ENCODE results near the gene PITPNC1.

The PITPNC1 gene

GRCh38 chr17:67496286-67496685 lies 119.2 kb downstream of the PITPNC1 start:
- DNase-seq (ENCODE audit: low read depth, low spot score) = no peak
- H3K4me1 ChIP-seq (ENCODE audit: insufficient read depth, insufficient read length) = peaks cover 4% of the 10 kb centered on the region
- H3K9me3 ChIP-seq (ENCODE audit: insufficient read depth, low read length) = 0 out of 2 replicates have a peak, but pooled peaks cover 4% of the 10 kb centered on the region
- H3K27me3 ChIP-seq (ENCODE audit: insufficient read depth, insufficient read length) = no peaks in the 10 kb centered on the region
- H3K9ac ChIP-seq (ENCODE audit: insufficient read length, low read depth) = no peak overlapping the region
- no peak overlapping the region for H3K4me3 ChIP-seq (ENCODE audit: insufficient read length, low read depth)
- no peaks in the 10 kb centered on the region for H3K36me3 ChIP-seq (ENCODE audit: insufficient read depth, insufficient read length, low read length)
- TF ChIP-seq YY1 (IDR thresholded peaks at IDR 0.05; ENCODE audit: insufficient read depth, insufficient read length) = no peak
- no peak for TF ChIP-seq SUZ12 (IDR thresholded peaks at IDR 0.05; ENCODE audit: extremely low read depth, insufficient read depth, insufficient read length)
- no peak for TF ChIP-seq ZNF274 (IDR thresholded peaks at IDR 0.05; ENCODE audit: low read depth, low read length)

DNA sequence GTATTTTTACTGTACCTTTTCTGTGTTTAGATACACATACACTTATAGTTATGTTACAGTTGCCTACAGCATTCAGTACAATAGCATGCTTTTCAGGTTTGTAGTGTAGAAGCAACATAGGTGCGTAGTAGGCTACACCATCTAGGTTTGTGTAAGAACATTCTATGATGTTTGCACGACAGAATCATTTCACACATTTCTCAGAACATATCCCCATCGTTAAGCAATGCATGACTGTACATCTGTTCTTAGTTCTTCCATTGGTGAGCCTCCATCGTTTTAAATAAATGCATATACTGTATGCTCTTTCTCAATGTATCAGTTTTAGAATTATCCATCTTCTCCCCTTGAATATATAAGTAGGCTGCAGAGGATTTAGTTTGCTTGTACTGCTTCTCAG lies 122.6 kb downstream of the PITPNC1 start:
- DNase-seq (ENCODE audit: low read depth, low spot score) = no peak
- no peak overlapping the region for H3K9ac ChIP-seq (ENCODE audit: insufficient read length, low read depth)
- H3K4me3 ChIP-seq (ENCODE audit: insufficient read length, low read depth) = no peak overlapping the region
- H3K9me3 ChIP-seq (ENCODE audit: insufficient read depth, low read length) = 0 out of 2 replicates have a peak, but pooled peaks cover 4% of the 10 kb centered on the region
- H3K36me3 ChIP-seq (ENCODE audit: insufficient read depth, insufficient read length, low read length) = no peaks in the 10 kb centered on the region
- no peaks in the 10 kb centered on the region for H3K4me1 ChIP-seq (ENCODE audit: insufficient read depth, insufficient read length)
- TF ChIP-seq ZNF274 (IDR thresholded peaks at IDR 0.05; ENCODE audit: low read depth, low read length) (no peak), SUZ12 (IDR thresholded peaks at IDR 0.05; ENCODE audit: extremely low read depth, insufficient read depth, insufficient read length) (no peak), YY1 (IDR thresholded peaks at IDR 0.05; ENCODE audit: insufficient read depth, insufficient read length) (no peak)
- no peaks in the 10 kb centered on the region for H3K27me3 ChIP-seq (ENCODE audit: insufficient read depth, insufficient read length)

GRCh38 chr17:67500261-67500660 lies 123.2 kb downstream of the PITPNC1 start:
- DNase-seq (ENCODE audit: low read depth, low spot score) = no peak
- Histone ChIP-seq H3K4me1 (ENCODE audit: insufficient read depth, insufficient read length) (no peaks in the 10 kb centered on the region), H3K36me3 (ENCODE audit: insufficient read depth, insufficient read length, low read length) (no peaks in the 10 kb centered on the region), H3K27me3 (ENCODE audit: insufficient read depth, insufficient read length) (no peaks in the 10 kb centered on the region), H3K9me3 (ENCODE audit: insufficient read depth, low read length) (0 out of 2 replicates have a peak, but pooled peaks cover 4% of the 10 kb centered on the region), H3K9ac (ENCODE audit: insufficient read length, low read depth) (no peak overlapping the region), H3K4me3 (ENCODE audit: insufficient read length, low read depth) (no peak overlapping the region)
- TF ChIP-seq YY1 (IDR thresholded peaks at IDR 0.05; ENCODE audit: insufficient read depth, insufficient read length) = no peak
- TF ChIP-seq ZNF274 (IDR thresholded peaks at IDR 0.05; ENCODE audit: low read depth, low read length) = no peak
- TF ChIP-seq SUZ12 (IDR thresholded peaks at IDR 0.05; ENCODE audit: extremely low read depth, insufficient read depth, insufficient read length) = no peak

DNA sequence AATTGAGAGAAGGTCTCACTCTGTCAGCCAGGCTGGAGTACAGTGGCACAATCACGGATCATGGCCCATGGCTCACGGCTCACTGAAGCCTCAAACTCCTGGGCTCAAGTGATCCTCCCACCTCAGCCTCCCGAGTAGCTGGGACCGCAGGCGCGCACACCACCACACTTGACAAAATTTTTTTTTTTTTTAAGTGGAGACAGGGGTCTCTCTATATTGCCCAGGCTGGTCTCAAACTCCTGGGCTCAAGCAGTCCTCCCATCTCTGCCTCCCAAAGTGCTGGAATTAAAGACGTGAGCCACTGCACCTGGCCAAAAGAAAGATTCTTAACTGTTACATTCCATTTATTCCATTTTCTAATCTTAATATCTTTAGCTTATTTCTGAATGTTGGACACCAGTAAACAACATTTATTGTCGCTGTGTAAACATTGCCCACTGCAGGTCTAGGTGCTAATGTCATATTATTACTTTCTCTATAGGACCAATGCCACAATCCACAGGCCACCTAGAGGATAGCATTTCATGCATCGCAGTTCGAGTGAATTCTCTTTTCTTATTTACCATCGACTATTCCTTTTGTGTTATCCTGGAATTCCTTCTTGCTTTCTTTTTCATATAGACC lies 123.7 kb downstream of the PITPNC1 start:
- DNase-seq (ENCODE audit: low read depth, low spot score) = no peak
- no peaks in the 10 kb centered on the region for H3K36me3 ChIP-seq (ENCODE audit: insufficient read depth, insufficient read length, low read length)
- no peak overlapping the region for H3K4me3 ChIP-seq (ENCODE audit: insufficient read length, low read depth)
- H3K9ac ChIP-seq (ENCODE audit: insufficient read length, low read depth) = no peak overlapping the region
- TF ChIP-seq SUZ12 (IDR thresholded peaks at IDR 0.05; ENCODE audit: extremely low read depth, insufficient read depth, insufficient read length) = no peak
- TF ChIP-seq ZNF274 (IDR thresholded peaks at IDR 0.05; ENCODE audit: low read depth, low read length) = no peak
- no peak for TF ChIP-seq YY1 (IDR thresholded peaks at IDR 0.05; ENCODE audit: insufficient read depth, insufficient read length)
- no peaks in the 10 kb centered on the region for H3K9me3 ChIP-seq (ENCODE audit: insufficient read depth, low read length)
- H3K4me1 ChIP-seq (ENCODE audit: insufficient read depth, insufficient read length) = no peaks in the 10 kb centered on the region
- no peaks in the 10 kb centered on the region for H3K27me3 ChIP-seq (ENCODE audit: insufficient read depth, insufficient read length)

GRCh38 chr17:67502151-67502550 lies 125.1 kb downstream of the PITPNC1 start:
- H3K9me3 ChIP-seq (ENCODE audit: insufficient read depth, low read length) = no peaks in the 10 kb centered on the region
- H3K4me3 ChIP-seq (ENCODE audit: insufficient read length, low read depth) = no peak overlapping the region
- no peaks in the 10 kb centered on the region for H3K36me3 ChIP-seq (ENCODE audit: insufficient read depth, insufficient read length, low read length)
- no peaks in the 10 kb centered on the region for H3K27me3 ChIP-seq (ENCODE audit: insufficient read depth, insufficient read length)
- no peak for DNase-seq (ENCODE audit: low read depth, low spot score)
- no peaks in the 10 kb centered on the region for H3K4me1 ChIP-seq (ENCODE audit: insufficient read depth, insufficient read length)
- TF ChIP-seq ZNF274 (IDR thresholded peaks at IDR 0.05; ENCODE audit: low read depth, low read length) (no peak), YY1 (IDR thresholded peaks at IDR 0.05; ENCODE audit: insufficient read depth, insufficient read length) (no peak), SUZ12 (IDR thresholded peaks at IDR 0.05; ENCODE audit: extremely low read depth, insufficient read depth, insufficient read length) (no peak)
- H3K9ac ChIP-seq (ENCODE audit: insufficient read length, low read depth) = no peak overlapping the region

DNA sequence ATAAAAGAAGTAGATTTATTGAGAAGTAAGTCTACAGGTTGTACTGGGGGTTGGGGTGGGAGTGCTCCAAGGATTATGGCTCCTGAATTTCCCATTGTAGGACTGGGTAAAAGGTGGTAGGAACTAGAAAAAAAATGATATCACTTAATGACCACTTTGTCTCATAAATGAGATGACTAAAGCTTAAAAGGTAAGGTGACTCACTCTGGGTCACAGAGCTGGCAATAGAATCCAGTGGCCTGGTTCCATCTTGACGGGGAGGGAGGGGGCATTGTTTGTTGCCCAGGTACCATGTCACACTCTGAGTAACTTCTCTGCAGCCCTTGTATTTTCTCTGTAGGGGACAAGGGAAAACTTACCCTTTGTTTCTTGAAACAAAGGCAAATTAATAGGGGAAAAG lies 126.1 kb downstream of the PITPNC1 start:
- Histone ChIP-seq H3K4me1 (ENCODE audit: insufficient read depth, insufficient read length) (no peaks in the 10 kb centered on the region), H3K4me3 (ENCODE audit: insufficient read length, low read depth) (no peak overlapping the region), H3K36me3 (ENCODE audit: insufficient read depth, insufficient read length, low read length) (no peaks in the 10 kb centered on the region), H3K27me3 (ENCODE audit: insufficient read depth, insufficient read length) (no peaks in the 10 kb centered on the region), H3K9ac (ENCODE audit: insufficient read length, low read depth) (no peak overlapping the region), H3K9me3 (ENCODE audit: insufficient read depth, low read length) (peaks cover 7% of the 10 kb centered on the region)
- DNase-seq (ENCODE audit: low read depth, low spot score) = no peak
- TF ChIP-seq SUZ12 (IDR thresholded peaks at IDR 0.05; ENCODE audit: extremely low read depth, insufficient read depth, insufficient read length) = no peak

DNA sequence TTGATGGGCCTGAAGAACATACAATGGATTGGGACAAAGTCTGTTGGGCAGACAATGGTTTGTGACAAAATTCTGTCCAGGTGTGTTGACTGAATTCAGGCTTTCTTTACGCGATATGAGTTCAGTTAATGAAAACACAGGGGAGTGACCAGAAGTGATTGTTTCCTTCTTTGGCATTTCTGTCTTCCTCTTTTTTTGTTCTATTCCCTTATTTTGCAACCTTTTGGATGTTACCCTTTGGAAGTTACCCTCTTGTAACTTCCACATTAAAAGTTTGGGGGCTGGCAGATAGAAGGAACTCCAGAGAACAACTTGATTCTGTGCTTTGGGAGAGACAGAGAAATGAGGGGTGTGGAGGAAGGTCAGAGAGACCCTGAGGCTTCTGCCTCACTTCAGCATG lies 126.7 kb downstream of the PITPNC1 start:
- no peak for DNase-seq (ENCODE audit: low read depth, low spot score)
- H3K9me3 ChIP-seq (ENCODE audit: insufficient read depth, low read length) = peaks cover 11% of the 10 kb centered on the region
- no peak overlapping the region for H3K9ac ChIP-seq (ENCODE audit: insufficient read length, low read depth)
- no peaks in the 10 kb centered on the region for H3K4me1 ChIP-seq (ENCODE audit: insufficient read depth, insufficient read length)
- H3K36me3 ChIP-seq (ENCODE audit: insufficient read depth, insufficient read length, low read length) = no peaks in the 10 kb centered on the region
- no peaks in the 10 kb centered on the region for H3K27me3 ChIP-seq (ENCODE audit: insufficient read depth, insufficient read length)
- TF ChIP-seq YY1 (IDR thresholded peaks at IDR 0.05; ENCODE audit: insufficient read depth, insufficient read length) = no peak
- no peak for TF ChIP-seq ZNF274 (IDR thresholded peaks at IDR 0.05; ENCODE audit: low read depth, low read length)
- no peak for TF ChIP-seq SUZ12 (IDR thresholded peaks at IDR 0.05; ENCODE audit: extremely low read depth, insufficient read depth, insufficient read length)
- H3K4me3 ChIP-seq (ENCODE audit: insufficient read length, low read depth) = no peak overlapping the region
